ENCODE data around the gene TXNL4A.

- no peak for TF ChIP-seq CTCF (IDR thresholded peaks at IDR 0.05; ENCODE audit: low read length)
- TF ChIP-seq EZH2phosphoT487 (IDR thresholded peaks at IDR 0.05; ENCODE audit: low read length), result no peak
These were observed 62.1 kb downstream of the TXNL4A start for GRCh38 chr18:79926306-79926705.
